DMS114 treated with DMSO at 0.1 percent for 48 hours (cell line): Measurements from ENCODE around the gene OXGR1.
"Not testable (repeated sequence)": the region's sequence is repeated elsewhere in the genome, so short reads cannot be mapped to it uniquely, and the experiment has no call there.

Source experiments
- DNase-seq: peaks from one replicate; lab custom pipeline; 2025; ENCODE audit not compliant: unreplicated experiment; lab: John Stamatoyannopoulos, UW

The OXGR1 gene

GRCh38 chr13:97005625-97006262, 11.5 kb upstream of the OXGR1 start:
- no peak for DNase-seq

- no peak for DNase-seq
Observed at GRCh38 chr13:97004886-97005285, 10.6 kb upstream of the OXGR1 start.

GRCh38 chr13:97004096-97004876, 10.0 kb upstream of the OXGR1 start:
- no peak for DNase-seq

GRCh38 chr13:97003071-97003470, 8.8 kb upstream of the OXGR1 start:
- no peak for DNase-seq

- DNase-seq: no peak
Observed at GRCh38 chr13:97002581-97002980, 8.3 kb upstream of the OXGR1 start.

- no peak for DNase-seq
Observed at GRCh38 chr13:97001636-97002035, 7.4 kb upstream of the OXGR1 start.

- no peak for DNase-seq
Observed at GRCh38 chr13:97000295-97000925, 6.1 kb upstream of the OXGR1 start.

GRCh38 chr13:96999091-96999490, 4.8 kb upstream of the OXGR1 start:
- DNase-seq: no peak

GRCh38 chr13:96998051-96998450, 3.8 kb upstream of the OXGR1 start:
- no peak for DNase-seq

- DNase-seq: no peak
Observed at GRCh38 chr13:96996886-96997285, 2.6 kb upstream of the OXGR1 start.

- no peak for DNase-seq
Observed at GRCh38 chr13:96996107-96996506, 1.8 kb upstream of the OXGR1 start.

GRCh38 chr13:96994858-96995243, 575 bp upstream of the OXGR1 start:
- DNase-seq: no peak

- DNase-seq: no peak
Observed at GRCh38 chr13:96993634-96994016, 651 bp downstream of the OXGR1 start.

- DNase-seq: no peak
Observed at GRCh38 chr13:96992633-96993032, 1.6 kb downstream of the OXGR1 start.

GRCh38 chr13:96991072-96991471, 3.2 kb downstream of the OXGR1 start:
- DNase-seq: no peak

GRCh38 chr13:96988441-96988840, 5.8 kb downstream of the OXGR1 start:
- no peak for DNase-seq

GRCh38 chr13:96984051-96984508, 10.2 kb downstream of the OXGR1 start:
- DNase-seq: no peak

- DNase-seq: no peak
Observed at GRCh38 chr13:96982672-96983071, 11.6 kb downstream of the OXGR1 start.

- DNase-seq: not testable (repeated sequence)
Observed at GRCh38 chr13:96979861-96980260, 14.4 kb downstream of the OXGR1 start.

GRCh38 chr13:96968027-96968426, 26.2 kb downstream of the OXGR1 start:
- no peak for DNase-seq

- DNase-seq: no peak
Observed at GRCh38 chr13:96967248-96967745, 27.0 kb downstream of the OXGR1 start.
